Measurements from ENCODE around the gene RNF144A. TPM values are rescaled to one million over a fixed set of nuclear protein-coding genes. Genes with fewer than 3 reads are reported as not detected.

RNF144A gene
- total RNA-seq, 1 experiment from 2014 or later = 0.21 TPM

- BruUV-seq (replicated peaks) = no TSS peak
- no peak for TF ChIP-seq CTCF (IDR thresholded peaks at IDR 0.05; ENCODE audit: unreplicated experiment)
- no peak overlapping the region for H3K4me3 Mint-ChIP-seq (ENCODE audit: unreplicated experiment)
- peaks cover 8% of the 10 kb centered on the region for H3K9me3 Mint-ChIP-seq (ENCODE audit: unreplicated experiment)
- ChIA-PET POLR2A (no interaction called here), CTCF (no interaction called here)
- peaks cover 60% of the 10 kb centered on the region for H3K27me3 Mint-ChIP-seq (ENCODE audit: insufficient read depth, unreplicated experiment)
- no peaks in the 10 kb centered on the region for H3K4me1 Mint-ChIP-seq (ENCODE audit: insufficient read depth, unreplicated experiment)
- H3K36me3 Mint-ChIP-seq (ENCODE audit: insufficient read depth, unreplicated experiment) = no peaks in the 10 kb centered on the region
- DNase-seq (ENCODE audit: unreplicated experiment) = no peak
- H3K27ac Mint-ChIP-seq (ENCODE audit: low read depth, unreplicated experiment) = no peak overlapping the region
- intact Hi-C loops (cut with micrococcal nuclease) = no loop called here
Observed at GRCh38 chr2:6880200-6880733, 36.9 kb upstream of the RNF144A start.

- CTCF ChIA-PET = no interaction called here
- TF ChIP-seq CTCF (IDR thresholded peaks at IDR 0.05; ENCODE audit: unreplicated experiment) = no peak
- Mint-ChIP-seq H3K36me3 (ENCODE audit: insufficient read depth, unreplicated experiment) (no peaks in the 10 kb centered on the region), H3K4me3 (ENCODE audit: unreplicated experiment) (no peak overlapping the region), H3K27me3 (ENCODE audit: insufficient read depth, unreplicated experiment) (peaks cover 60% of the 10 kb centered on the region), H3K4me1 (ENCODE audit: insufficient read depth, unreplicated experiment) (no peaks in the 10 kb centered on the region), H3K27ac (ENCODE audit: low read depth, unreplicated experiment) (no peak overlapping the region), H3K9me3 (ENCODE audit: unreplicated experiment) (peaks cover 8% of the 10 kb centered on the region)
- no peak for DNase-seq (ENCODE audit: unreplicated experiment)
- POLR2A ChIA-PET = no interaction called here
- intact Hi-C loops (cut with micrococcal nuclease) = no loop called here
- no TSS peak for BruUV-seq (replicated peaks)
Observed at GRCh38 chr2:6881046-6881445, 36.2 kb upstream of the RNF144A start.

DNA sequence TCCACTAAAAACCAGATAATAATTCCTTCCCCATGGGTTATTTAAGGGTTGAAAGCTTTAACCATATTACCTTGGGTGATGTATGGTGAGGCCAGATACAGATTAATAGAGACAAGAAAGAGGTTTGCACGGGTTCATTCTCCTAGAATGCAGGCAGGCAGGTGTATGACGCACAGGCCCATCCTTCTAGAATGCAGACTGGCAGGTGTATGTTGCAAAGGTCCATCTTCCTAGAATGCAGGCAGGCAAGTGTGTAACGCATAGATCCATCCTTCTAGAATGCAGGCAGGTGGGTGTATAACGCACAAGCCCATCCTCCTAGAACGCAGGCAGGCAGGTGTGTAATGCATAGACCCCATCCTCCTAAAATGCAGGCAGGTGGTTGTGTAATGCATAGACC is 35.7 kb upstream of the RNF144A start:
- ChIA-PET POLR2A (no interaction called here), CTCF (no interaction called here)
- H3K4me3 Mint-ChIP-seq (ENCODE audit: unreplicated experiment) = no peak overlapping the region
- peaks cover 60% of the 10 kb centered on the region for H3K27me3 Mint-ChIP-seq (ENCODE audit: insufficient read depth, unreplicated experiment)
- H3K9me3 Mint-ChIP-seq (ENCODE audit: unreplicated experiment) = peaks cover 8% of the 10 kb centered on the region
- H3K36me3 Mint-ChIP-seq (ENCODE audit: insufficient read depth, unreplicated experiment) = no peaks in the 10 kb centered on the region
- H3K27ac Mint-ChIP-seq (ENCODE audit: low read depth, unreplicated experiment) = no peak overlapping the region
- BruUV-seq (replicated peaks) = no TSS peak
- H3K4me1 Mint-ChIP-seq (ENCODE audit: insufficient read depth, unreplicated experiment) = no peaks in the 10 kb centered on the region
- no peak for TF ChIP-seq CTCF (IDR thresholded peaks at IDR 0.05; ENCODE audit: unreplicated experiment)
- no peak for DNase-seq (ENCODE audit: unreplicated experiment)
- intact Hi-C loops (cut with micrococcal nuclease) = no loop called here

DNA sequence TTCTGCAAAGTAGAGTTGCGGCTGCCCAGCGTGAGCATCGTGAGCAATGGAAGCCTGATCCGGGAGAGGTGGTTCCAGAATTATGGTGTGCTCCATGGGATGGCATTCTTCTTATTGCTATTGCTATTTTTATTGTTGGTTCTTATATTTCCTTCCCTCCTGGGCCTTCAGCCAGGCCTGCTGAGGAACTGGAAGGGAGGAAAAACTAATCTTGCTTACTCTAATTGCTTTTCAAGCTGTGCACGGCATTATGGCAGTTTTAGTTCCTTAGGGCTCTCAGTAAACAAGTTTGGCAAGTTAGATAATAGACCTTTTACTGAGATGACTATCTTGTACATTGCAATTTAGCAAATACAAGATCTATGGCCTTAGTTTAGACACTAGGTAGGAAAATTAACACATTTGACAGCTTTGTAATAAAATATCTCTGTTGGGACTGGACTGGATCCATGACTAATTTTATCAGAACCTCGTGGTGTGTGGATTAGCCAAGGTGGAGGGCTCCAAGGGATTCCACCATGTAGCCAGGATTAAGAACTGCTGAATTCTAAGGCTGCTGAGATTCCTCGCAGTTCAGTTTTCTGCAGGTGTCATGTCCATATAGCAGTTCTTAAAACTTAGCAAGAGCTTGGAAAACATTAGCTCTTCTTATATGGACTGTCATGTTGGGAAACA is 33.6 kb upstream of the RNF144A start:
- TF ChIP-seq CTCF (IDR thresholded peaks at IDR 0.05; ENCODE audit: unreplicated experiment) = no peak
- H3K4me3 Mint-ChIP-seq (ENCODE audit: unreplicated experiment) = no peak overlapping the region
- H3K36me3 Mint-ChIP-seq (ENCODE audit: insufficient read depth, unreplicated experiment) = no peaks in the 10 kb centered on the region
- no TSS peak for BruUV-seq (replicated peaks)
- ChIA-PET POLR2A (no interaction called here), CTCF (interaction anchor here (0.6 to 1.6 kb wide), 2 partner anchors 17 to 157 kb away, joined by 3 read pairs; no protein-coding TSS in a partner anchor)
- H3K27ac Mint-ChIP-seq (ENCODE audit: low read depth, unreplicated experiment) = no peak overlapping the region
- DNase-seq (ENCODE audit: unreplicated experiment) = no peak
- intact Hi-C loops (cut with micrococcal nuclease) = no loop called here
- H3K27me3 Mint-ChIP-seq (ENCODE audit: insufficient read depth, unreplicated experiment) = peaks cover 50% of the 10 kb centered on the region
- peaks cover 8% of the 10 kb centered on the region for H3K9me3 Mint-ChIP-seq (ENCODE audit: unreplicated experiment)
- H3K4me1 Mint-ChIP-seq (ENCODE audit: insufficient read depth, unreplicated experiment) = no peaks in the 10 kb centered on the region

All from MCF 10A (cell line).